HCT116 (cell line): Measurements from ENCODE around the gene IPO11.

Experiments
- EZH2 ChIP-seq: fragments of 200-600 bp; sonication (generic); IDR thresholded peaks from 2 replicates; pipeline ENCODE4 v1.6.1; 2017; ENCODE audit warnings: antibody characterized with exemption, mixed run types
- RAD21 ChIP-seq: IDR thresholded peaks from 2 replicates; pipeline ENCODE4 v1.6.1; 2012; ENCODE audit warnings: low read depth, mild to moderate bottlenecking
- TCF7L2 ChIP-seq: IDR thresholded peaks from 2 replicates; pipeline ENCODE4 v1.7.0; 2011; ENCODE audit warnings: borderline replicate concordance, inconsistent platforms; ENCODE audit not compliant: insufficient read depth, insufficient read length; ENCODE audit errors: extremely low read depth
- TF ChIP-seq, protein P1 (sequence below), 3 experiments: fragments of 200-600 bp in 1 of 3; sonication (generic) in 1 of 3; IDR thresholded peaks in 2 of 3; conservative IDR thresholded peaks in 1 of 3; 2 replicates each; pipeline ENCODE4 v1.5.1; 2012 to 2017; ENCODE audit warnings: low read depth in 2 of 3, low read length in 2 of 3, antibody characterized with exemption in 1 of 3, borderline replicate concordance in 1 of 3, control low read depth in 1 of 3, mild to moderate bottlenecking in 1 of 3, mixed read lengths in 1 of 3, mixed run types in 1 of 3, moderate library complexity in 1 of 3; ENCODE audit not compliant: insufficient read depth in 1 of 3

DNA sequence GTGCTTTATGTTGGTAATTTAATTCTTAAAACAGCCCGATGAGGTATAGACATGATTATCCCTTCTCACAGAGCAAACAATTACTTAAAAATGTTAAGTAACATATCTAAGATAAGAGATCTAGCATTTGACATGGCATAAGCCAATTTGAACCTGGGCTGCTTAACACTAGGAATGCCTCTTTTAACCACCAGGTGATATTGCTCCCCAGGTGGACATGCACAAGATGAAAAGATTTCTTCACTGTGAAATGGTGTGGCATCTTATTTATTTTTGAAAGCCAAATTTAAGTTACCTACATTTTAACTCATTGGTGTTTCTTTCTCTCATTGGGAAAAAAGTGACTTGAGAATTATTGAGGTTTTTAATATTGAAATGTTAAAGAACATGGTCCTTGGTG, 150.3 kb downstream of the IPO11 start:
- TF ChIP-seq EZH2: no peak
- TF ChIP-seq, protein P1, sequence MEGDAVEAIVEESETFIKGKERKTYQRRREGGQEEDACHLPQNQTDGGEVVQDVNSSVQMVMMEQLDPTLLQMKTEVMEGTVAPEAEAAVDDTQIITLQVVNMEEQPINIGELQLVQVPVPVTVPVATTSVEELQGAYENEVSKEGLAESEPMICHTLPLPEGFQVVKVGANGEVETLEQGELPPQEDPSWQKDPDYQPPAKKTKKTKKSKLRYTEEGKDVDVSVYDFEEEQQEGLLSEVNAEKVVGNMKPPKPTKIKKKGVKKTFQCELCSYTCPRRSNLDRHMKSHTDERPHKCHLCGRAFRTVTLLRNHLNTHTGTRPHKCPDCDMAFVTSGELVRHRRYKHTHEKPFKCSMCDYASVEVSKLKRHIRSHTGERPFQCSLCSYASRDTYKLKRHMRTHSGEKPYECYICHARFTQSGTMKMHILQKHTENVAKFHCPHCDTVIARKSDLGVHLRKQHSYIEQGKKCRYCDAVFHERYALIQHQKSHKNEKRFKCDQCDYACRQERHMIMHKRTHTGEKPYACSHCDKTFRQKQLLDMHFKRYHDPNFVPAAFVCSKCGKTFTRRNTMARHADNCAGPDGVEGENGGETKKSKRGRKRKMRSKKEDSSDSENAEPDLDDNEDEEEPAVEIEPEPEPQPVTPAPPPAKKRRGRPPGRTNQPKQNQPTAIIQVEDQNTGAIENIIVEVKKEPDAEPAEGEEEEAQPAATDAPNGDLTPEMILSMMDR (IDR thresholded peaks at IDR 0.05 in 2 of 3, conservative IDR thresholded peaks at IDR 0.05 in 1 of 3; ENCODE audit: borderline replicate concordance in 1 of 3, insufficient read depth in 1 of 3, low read depth in 2 of 3, low read length in 2 of 3): peak in 2 of 3 experiments; percentile 19 to 33; a peak in 2 of 6 replicates
- no peak for TF ChIP-seq RAD21
- TF ChIP-seq TCF7L2: no peak
